Fibroblast of skin of right quadriceps (primary cell): ENCODE results near the gene F13A1.

Experiments used
- DNase-seq: peaks from one replicate; pipeline ENCODE4 v3.0.0-alpha.2; 2013

Gene F13A1

GRCh38 chr6:6191476-6191875 lies 129.0 kb downstream of the F13A1 start:
- DNase-seq = peak; percentile 3

- no peak for DNase-seq
Observed at GRCh38 chr6:6180684-6181083, 139.8 kb downstream of the F13A1 start.

- DNase-seq = no peak
Observed at GRCh38 chr6:6179858-6180623, 140.4 kb downstream of the F13A1 start.

- no peak for DNase-seq
Observed at GRCh38 chr6:6178795-6179194, 141.7 kb downstream of the F13A1 start.

GRCh38 chr6:6177754-6178153 lies 142.7 kb downstream of the F13A1 start:
- DNase-seq = no peak

- no peak for DNase-seq
Observed at GRCh38 chr6:6176586-6177228, 143.8 kb downstream of the F13A1 start.

- no peak for DNase-seq
Observed at GRCh38 chr6:6176127-6176526, 144.3 kb downstream of the F13A1 start.

- no peak for DNase-seq
Observed at GRCh38 chr6:6169141-6169540, 151.3 kb downstream of the F13A1 start.

- no peak for DNase-seq
Observed at GRCh38 chr6:6166064-6166463, 154.4 kb downstream of the F13A1 start.

- no peak for DNase-seq
Observed at GRCh38 chr6:6164367-6164766, 156.1 kb downstream of the F13A1 start.

GRCh38 chr6:6154335-6154734 lies 166.1 kb downstream of the F13A1 start:
- no peak for DNase-seq

- no peak for DNase-seq
Observed at GRCh38 chr6:6152060-6152459, 168.4 kb downstream of the F13A1 start.

GRCh38 chr6:6148192-6148815 lies 172.2 kb downstream of the F13A1 start:
- DNase-seq = no peak

- DNase-seq = peak; percentile 9
Observed at GRCh38 chr6:6131492-6132109, 188.9 kb downstream of the F13A1 start.

GRCh38 chr6:6125495-6125894 lies 195.0 kb downstream of the F13A1 start:
- no peak for DNase-seq

GRCh38 chr6:6123803-6124202 lies 196.7 kb downstream of the F13A1 start:
- no peak for DNase-seq

GRCh38 chr6:6121943-6122342 lies 198.5 kb downstream of the F13A1 start:
- no peak for DNase-seq

GRCh38 chr6:6105472-6106036 lies 214.9 kb downstream of the F13A1 start:
- no peak for DNase-seq
